H4 (cell line): ENCODE results near the gene SAFB2. TPM values are rescaled to one million over a fixed set of nuclear protein-coding genes. Genes with fewer than 3 reads are reported as not detected.

Source experiments
- DNase-seq: peaks from one replicate; pipeline ENCODE4 v3.0.0-alpha.2; 2015; ENCODE audit warnings: low spot score
- total RNA-seq: library from RNA; depleted of rRNA; stranded (reverse); fragments of >200 nt; shearing (Covaris generic); gene quantifications from 2 replicates; pipeline ENCODE4 v1.2.3, GENCODE V29; 2014; rRNA removed

Gene SAFB2
- total RNA-seq, result 10.8 and 19.1 TPM in 2 replicates

DNA sequence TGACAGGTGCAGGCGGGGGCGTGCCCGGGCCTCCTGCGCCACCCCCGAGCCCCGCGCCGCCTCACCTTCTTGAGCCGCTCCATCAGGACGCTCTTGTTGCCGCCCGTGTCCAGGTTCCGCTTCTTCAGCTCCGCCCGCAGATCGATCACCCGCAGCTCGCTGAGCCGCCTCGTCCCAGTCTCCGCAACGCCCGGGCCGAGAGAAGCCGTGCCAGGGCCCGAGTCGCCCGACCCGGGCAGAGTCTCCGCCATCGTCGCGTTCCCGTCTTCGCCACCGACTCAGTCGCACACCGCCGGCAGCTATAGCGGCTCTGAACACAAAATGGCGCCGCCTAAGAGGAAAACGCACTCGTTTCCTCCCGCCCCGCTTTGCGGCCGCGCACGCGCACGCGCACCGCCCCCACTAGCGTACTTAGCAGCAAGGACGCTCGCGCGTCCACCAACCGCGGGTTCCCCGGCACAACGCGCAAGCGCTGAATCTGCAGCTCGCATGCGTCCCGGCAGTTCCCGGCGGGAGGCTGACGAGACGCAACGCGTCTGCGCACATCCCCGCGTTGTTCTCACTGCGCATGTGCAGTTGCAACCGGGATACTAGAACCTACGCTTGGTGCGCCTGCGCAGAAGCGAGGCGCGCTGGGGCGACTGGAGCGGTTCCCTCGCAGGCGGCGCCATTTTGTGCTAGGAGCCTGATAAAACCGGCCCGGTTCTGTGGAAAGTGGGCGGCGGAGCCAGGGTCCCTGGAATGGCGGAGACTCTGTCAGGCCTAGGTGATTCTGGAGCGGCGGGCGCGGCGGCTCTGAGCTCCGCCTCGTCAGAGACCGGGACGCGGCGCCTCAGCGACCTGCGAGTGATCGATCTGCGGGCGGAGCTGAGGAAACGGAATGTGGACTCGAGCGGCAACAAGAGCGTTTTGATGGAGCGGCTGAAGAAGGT lies at the start of gene SAFB2, which contains the start of gene SAFB:
Gene SAFB2, minus strand, starts transcription at position 312 of the 932 bp plus-strand sequence. Its CDS starts 61 bp downstream, at position 251.
Gene SAFB, plus strand, starts transcription at position 619 of the 932 bp plus-strand sequence. Its CDS starts 123 bp downstream, at position 742.
- peak; percentile 99 for DNase-seq

GRCh38 chr19:5671600-5671999 lies 49.0 kb upstream of the SAFB2 start:
- no peak for DNase-seq

DNA sequence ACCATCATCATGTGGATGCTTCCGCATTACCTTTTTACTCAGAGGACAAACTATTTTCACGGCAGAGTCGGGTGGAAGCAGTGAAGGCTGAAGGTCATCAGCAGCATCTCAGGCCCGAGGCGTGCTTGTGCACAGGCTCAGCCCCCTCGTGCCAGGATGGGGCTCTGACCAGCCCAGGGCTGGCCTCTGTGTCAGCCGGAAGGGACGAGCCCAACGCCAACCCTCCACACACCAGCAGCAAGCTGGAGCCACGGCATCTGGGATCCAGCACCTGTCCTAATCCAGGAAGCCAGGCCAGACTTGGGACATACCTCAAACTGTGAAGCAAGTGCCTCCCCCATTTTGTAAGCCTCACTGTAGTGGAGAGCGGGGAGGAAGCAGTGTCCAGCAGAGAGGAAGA lies 46.6 kb upstream of the SAFB2 start:
- DNase-seq, result no peak

DNA sequence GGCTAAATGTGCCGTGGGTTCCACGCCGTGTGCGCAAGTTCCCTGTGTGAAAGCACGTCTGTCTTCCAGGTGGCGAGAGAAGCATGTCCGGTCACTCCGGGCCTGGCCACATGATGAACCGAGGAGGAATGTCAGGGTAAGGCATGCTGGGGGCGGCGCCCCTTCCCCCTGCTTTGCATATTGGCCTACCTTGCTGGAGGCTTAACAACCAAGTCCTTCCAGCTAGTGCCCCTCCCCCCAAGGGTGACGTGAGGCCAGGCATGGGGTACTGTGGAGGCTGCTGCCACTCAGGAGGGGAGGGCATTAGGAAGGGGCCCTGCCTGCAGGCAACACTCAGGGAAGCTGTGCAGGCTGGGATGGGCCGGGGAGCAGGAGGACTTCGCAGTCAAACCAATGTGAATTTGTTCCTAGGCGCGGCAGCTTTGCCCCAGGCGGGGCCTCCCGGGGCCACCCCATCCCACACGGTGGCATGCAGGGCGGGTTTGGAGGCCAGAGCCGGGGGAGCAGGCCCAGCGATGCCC lies 45.2 kb upstream of the SAFB2 start:
- DNase-seq, result no peak

GRCh38 chr19:5666921-5667610 lies 44.5 kb upstream of the SAFB2 start:
- DNase-seq, result no peak

DNA sequence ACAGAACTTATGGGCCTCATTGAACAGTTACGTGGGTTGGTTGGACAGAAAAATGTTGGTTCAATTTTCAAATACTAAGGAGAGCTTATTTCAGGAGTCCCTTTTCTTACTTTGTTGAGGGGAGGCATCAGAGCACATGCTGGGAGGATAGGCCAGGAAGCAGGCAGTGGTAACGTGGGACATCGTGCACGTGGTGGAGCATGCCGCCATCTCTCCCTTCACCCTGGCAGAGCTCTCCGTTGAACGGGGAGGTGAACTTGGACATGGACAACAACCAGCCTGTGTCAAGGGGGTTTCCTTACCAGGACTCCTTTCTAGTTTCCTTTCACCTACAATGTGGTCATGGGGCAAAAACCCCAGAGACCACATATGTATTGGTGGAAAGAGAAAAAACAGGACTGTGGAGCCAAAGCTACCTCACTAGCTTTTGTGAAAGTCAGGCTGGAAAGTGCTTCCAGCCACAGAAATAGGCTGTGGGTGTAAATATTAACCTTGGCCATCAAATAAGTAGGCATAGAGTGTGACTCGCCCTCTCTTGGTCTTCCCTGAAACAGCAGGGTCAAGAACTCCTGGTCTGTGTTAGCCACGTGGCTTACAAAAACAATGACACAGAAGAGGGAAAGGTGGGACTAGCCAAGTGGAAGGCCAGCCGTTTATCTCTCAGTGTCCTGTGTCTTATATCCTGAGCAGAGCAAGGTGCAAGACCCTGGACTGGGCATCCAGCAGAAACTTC lies 43.4 kb upstream of the SAFB2 start:
- DNase-seq, result no peak

GRCh38 chr19:5664515-5664914 lies 41.9 kb upstream of the SAFB2 start:
- DNase-seq, result no peak

GRCh38 chr19:5663904-5664303 lies 41.3 kb upstream of the SAFB2 start:
- DNase-seq, result no peak

DNA sequence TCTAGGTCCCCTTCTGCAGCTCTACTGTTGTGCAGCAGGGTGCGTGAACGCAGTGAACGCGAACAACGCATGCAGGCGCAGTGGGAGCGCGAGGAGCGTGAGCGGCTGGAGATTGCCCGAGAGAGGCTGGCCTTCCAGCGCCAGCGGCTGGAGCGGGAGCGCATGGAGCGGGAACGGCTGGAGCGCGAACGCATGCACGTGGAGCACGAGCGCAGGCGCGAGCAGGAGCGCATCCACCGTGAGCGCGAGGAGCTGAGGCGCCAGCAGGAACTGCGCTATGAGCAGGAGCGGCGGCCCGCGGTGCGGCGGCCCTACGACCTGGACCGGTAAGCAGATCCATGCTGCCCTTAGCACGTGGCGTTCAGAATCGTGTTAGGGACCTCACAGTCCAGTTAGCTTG lies 38.9 kb upstream of the SAFB2 start:
- DNase-seq, result no peak

DNA sequence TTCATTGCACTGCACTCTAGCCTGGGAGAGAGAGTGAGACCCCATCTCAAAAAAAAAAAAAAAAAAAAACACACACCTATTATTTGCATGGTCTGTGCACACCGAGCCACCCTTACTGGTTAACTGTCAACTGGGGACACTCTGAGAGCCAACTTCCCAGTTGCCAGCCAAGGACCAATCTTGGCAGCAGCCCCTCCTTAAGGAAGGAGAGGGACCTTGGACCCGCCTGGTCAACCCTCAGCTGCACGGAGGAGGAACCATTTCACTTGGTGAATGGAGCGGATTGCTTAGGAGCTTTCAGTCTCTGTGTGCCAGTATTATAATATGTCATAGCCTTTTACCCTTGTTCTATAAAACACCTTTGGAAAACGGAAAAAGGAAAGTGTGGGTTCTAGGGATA lies 32.8 kb upstream of the SAFB2 start:
- DNase-seq, result no peak

- DNase-seq, result no peak
Observed at GRCh38 chr19:5654931-5655330, 32.4 kb upstream of the SAFB2 start.

GRCh38 chr19:5652261-5652660 lies 29.7 kb upstream of the SAFB2 start:
- no peak for DNase-seq

DNA sequence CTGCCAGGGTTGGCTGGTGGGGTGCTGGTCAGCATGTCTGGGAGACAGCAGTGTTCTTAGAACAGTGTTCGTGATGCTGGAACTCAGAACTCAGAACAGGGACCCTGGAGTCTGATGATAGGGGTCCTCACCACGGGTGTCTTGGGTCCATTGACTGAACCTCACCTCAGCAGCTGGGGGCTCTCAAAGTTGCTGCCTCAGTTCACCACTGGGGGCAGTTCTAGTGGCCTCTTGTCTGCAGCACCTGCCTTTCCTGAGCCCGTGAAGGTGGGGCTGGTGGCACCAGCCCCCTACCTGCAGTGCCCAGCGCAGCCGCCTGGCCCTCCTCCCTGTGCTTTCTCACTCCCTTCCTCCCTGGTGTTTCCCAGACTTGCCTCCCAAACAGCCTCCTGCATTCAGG lies 28.8 kb upstream of the SAFB2 start:
- no peak for DNase-seq

DNA sequence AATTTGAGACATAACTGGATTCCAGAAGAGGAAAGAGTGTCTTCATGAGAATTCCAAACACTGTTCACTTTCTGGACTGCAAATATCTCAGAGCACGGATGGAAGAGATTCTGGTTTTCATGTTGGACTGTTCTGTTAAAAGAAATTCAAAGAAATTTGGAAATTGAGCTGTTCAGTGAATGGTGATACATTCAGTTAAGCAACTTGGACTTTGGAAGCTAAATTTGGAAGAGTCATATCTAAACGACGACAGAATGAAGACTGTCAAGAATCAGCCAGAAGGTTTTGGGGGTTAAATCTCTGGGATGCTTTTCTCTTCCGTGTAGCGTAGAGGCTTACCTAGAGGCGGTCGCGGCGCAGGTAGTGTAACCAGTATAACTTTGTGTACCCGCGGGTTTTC lies 25.9 kb upstream of the SAFB2 start:
- DNase-seq, result no peak

DNA sequence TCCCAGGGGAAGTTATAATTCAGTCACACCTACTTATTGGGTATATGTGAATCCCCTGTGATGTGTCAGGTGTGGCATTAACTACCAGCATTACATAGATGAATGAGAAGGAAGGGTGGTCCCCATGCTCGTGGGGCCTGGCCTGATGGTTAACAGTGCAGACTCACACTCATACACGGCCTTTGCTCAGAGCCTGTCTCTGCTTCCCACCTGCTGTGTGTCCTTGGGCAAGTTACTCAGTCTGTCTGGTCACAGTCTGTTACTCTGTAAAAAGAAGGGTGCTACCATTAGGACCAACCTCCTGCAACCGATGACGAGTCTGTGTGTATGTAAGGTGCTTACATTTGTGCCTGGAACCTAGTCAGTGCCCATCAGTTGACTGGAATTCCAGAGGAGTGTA lies 24.1 kb upstream of the SAFB2 start:
- no peak for DNase-seq

DNA sequence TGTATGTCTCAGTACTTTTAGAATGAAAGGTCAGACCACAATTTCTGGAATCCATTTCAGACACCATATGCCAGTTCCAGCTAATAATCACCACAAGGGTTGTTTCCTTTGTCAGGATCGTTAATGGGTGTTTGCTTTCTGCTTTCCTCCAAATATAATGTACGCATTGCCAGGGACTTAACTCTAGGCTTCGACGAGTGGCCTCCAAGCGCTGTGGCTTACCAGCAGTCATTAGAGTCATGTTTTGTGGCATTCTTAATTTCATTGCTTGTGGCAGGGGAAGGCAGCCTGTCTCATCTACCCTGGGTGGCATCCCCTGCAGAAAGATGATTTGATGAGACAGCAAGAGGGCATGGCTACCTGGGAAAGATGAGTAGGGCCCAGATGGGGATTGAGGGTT lies 22.8 kb upstream of the SAFB2 start:
- DNase-seq, result no peak

- no peak for DNase-seq
Observed at GRCh38 chr19:5644037-5644436, 21.5 kb upstream of the SAFB2 start.

GRCh38 chr19:5643060-5643459 lies 20.5 kb upstream of the SAFB2 start:
- no peak for DNase-seq

DNA sequence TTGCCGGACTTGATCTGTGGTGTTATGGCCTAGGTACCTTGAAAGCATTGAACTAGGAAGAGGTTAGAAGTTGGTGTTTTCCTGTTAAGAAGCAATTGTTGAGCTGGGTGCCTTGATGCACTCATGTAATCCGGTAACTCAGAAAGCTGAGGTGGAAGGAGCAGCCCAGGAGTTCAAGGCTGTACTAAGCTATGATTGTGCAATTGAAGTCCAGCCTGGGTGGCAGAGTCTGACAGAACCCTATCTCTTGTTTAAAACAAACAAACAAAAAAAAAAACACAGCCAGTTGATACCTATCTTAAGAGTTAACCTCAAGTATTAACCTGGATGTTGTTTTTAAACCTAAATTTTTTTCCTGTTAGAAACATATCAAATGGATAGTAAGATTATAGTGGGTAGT lies 19.6 kb upstream of the SAFB2 start:
- DNase-seq, result no peak

GRCh38 chr19:5641171-5641570 lies 18.6 kb upstream of the SAFB2 start:
- no peak for DNase-seq

GRCh38 chr19:5637971-5638370 lies 15.4 kb upstream of the SAFB2 start:
- DNase-seq, result no peak

DNA sequence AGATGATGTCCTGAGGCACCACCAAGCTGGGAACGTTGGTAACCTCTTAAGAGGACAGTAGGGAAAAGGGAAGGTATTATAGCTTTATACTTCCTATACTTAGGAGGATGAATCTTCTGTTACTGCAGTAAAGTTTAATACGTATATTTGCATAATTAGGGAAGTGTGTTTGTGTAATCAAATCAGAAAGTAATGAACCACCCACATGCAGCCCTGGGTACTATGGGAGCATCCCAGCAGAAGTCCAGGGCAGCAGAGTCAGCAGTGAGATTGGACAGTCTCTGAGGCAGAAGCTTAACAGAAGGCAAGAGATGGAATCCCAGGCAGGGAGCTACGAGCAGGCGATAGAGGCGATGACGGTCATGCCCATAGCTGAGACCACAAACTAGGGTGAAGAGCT lies 12.9 kb upstream of the SAFB2 start:
- no peak for DNase-seq
